Tibial nerve (tissue), 4 donors: ENCODE data around the gene OCA2. TPM values are rescaled to one million over a fixed set of nuclear protein-coding genes. Genes with fewer than 3 reads are reported as not detected.

Source experiments
- DNase-seq, 2 donors: peaks; one replicate each; pipeline ENCODE4 v3.0.0-alpha.2; 2019; ENCODE audit warnings: low spot score in 2 of 2
- H3K27ac ChIP-seq, 4 donors: fragments of 200-600 bp; sonication (generic) in 3 of 4; one replicate each; pipeline ENCODE4 v1.5.1; 2017 to 2019; ENCODE audit warnings: mild to moderate bottlenecking in 1 of 4
- H3K27me3 ChIP-seq, 2 donors: fragments of 200-600 bp; sonication (generic) in 1 of 2; one replicate each; pipeline versions ENCODE4 v1.5.1 to v1.6.0; 2017 to 2019
- H3K36me3 ChIP-seq, 3 donors: fragments of 200-600 bp; sonication (generic); one replicate each; pipeline ENCODE4 v1.5.1; 2018 to 2019
- H3K4me1 ChIP-seq, 4 donors: fragments of 200-600 bp; sonication (generic) in 3 of 4; one replicate each; pipeline ENCODE4 v1.5.1; 2017 to 2019
- H3K4me3 ChIP-seq, 4 donors: fragments of 200-600 bp; sonication (generic) in 3 of 4; one replicate each; pipeline ENCODE4 v1.5.1; 2017 to 2019; ENCODE audit warnings: mild to moderate bottlenecking in 1 of 4, moderate library complexity in 1 of 4
- H3K9me3 ChIP-seq, 4 donors: fragments of 200-600 bp; sonication (generic) in 3 of 4; one replicate each; pipeline ENCODE4 v1.5.1; 2017 to 2019
- EP300 ChIP-seq, 2 donors: sonication (generic); formaldehyde crosslinking; IDR thresholded peaks; one replicate each; pipeline ENCODE4 v1.6.1; 2017; ENCODE audit warnings: antibody characterized with exemption in 2 of 2, mild to moderate bottlenecking in 1 of 2
- POLR2A ChIP-seq, 2 donors: fragments of 450-650 bp; IDR thresholded peaks; one replicate each; pipeline ENCODE4 v1.6.1; 2017; ENCODE audit warnings: antibody characterized with exemption in 2 of 2, mild to moderate bottlenecking in 2 of 2, moderate library complexity in 2 of 2
- WGBS, 2 donors: methylation state at CpG; one replicate each; pipeline ENCODE4 v1.1.5; 2018; 5-methylcytosine and 5-hydroxymethylcytosine counted together
- total RNA-seq, 4 donors: library from RNA; depleted of rRNA; stranded (reverse); fragments of >200 nt; gene quantifications; one replicate each; pipeline ENCODE4 v1.1.0, GENCODE V29; 2016
- TF ChIP-seq, protein P1 (sequence below), 5 experiments: fragments of 200-600 bp in 3 of 5; fragments of 450-650 bp in 2 of 5; sonication (generic) in 3 of 5; IDR thresholded peaks; one replicate each; pipeline ENCODE4 v1.5.1; 2016 to 2019; ENCODE audit warnings: antibody characterized with exemption in 5 of 5, mild to moderate bottlenecking in 3 of 5, moderate library complexity in 2 of 5

OCA2 gene
- total RNA-seq, 4 donors from 2014 or later = 2.7 to 19.7 (median 6.5) TPM; not detected in 1

DNA sequence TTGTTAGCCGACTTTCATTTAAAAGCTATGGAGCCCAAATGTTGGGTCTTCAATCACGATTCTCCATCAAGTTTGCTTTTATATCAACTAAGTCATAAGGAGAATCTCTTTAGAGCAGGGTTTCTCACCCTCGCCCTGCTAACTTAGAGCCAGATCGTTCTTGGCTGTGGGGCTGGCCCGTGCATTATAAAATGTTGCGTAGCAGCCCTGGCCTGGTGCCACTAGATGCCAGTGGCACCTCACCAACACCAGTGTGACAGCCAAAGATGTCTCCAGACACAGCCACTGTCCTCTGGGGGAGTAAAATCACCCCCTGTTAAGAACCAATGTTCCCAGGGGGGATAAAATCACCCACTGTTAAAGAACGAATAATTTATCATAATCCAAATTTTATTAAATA, 226.1 kb downstream of the OCA2 start:
- 90 to 91% methylated on average over 7 of the region's 7 CpGs for WGBS, 2 donors
- TF ChIP-seq, protein P1, sequence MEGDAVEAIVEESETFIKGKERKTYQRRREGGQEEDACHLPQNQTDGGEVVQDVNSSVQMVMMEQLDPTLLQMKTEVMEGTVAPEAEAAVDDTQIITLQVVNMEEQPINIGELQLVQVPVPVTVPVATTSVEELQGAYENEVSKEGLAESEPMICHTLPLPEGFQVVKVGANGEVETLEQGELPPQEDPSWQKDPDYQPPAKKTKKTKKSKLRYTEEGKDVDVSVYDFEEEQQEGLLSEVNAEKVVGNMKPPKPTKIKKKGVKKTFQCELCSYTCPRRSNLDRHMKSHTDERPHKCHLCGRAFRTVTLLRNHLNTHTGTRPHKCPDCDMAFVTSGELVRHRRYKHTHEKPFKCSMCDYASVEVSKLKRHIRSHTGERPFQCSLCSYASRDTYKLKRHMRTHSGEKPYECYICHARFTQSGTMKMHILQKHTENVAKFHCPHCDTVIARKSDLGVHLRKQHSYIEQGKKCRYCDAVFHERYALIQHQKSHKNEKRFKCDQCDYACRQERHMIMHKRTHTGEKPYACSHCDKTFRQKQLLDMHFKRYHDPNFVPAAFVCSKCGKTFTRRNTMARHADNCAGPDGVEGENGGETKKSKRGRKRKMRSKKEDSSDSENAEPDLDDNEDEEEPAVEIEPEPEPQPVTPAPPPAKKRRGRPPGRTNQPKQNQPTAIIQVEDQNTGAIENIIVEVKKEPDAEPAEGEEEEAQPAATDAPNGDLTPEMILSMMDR (IDR thresholded peaks at IDR 0.05) = no peak
- TF ChIP-seq POLR2A (IDR thresholded peaks at IDR 0.05) = no peak
- no peak for TF ChIP-seq EP300 (IDR thresholded peaks at IDR 0.05)
- DNase-seq = no peak
- H3K36me3 ChIP-seq = no peaks in the 10 kb centered on the region
- H3K27ac ChIP-seq = no peak overlapping the region
- peaks cover 0 to 8% (median 0%) of the 10 kb centered on the region in 4 donors for H3K4me1 ChIP-seq
- H3K4me3 ChIP-seq = no peak overlapping the region
- H3K27me3 ChIP-seq = no peaks in the 10 kb centered on the region
- no peaks in the 10 kb centered on the region for H3K9me3 ChIP-seq

DNA sequence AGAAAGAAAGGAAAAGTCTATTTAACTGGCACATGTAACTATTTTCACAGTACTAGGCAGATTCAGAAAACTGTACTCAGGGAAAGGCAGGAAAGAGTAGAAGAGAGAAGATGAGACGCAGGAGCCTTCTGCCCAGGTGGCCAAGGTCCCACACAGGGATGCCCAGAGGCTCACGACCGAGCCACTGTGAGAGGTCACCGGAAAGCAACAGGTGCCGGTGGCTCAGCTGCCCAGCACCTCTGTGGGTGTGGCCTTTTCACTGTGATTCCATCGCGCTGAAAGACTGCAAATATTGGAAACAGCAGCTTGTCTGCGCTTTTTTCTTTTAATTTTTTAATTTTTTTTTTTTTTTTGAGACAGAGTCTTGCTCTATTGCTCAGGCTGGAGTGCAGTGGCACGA, 226.8 kb downstream of the OCA2 start:
- no peak overlapping the region for H3K27ac ChIP-seq
- no peak for TF ChIP-seq POLR2A (IDR thresholded peaks at IDR 0.05)
- TF ChIP-seq EP300 (IDR thresholded peaks at IDR 0.05) = no peak
- TF ChIP-seq, protein P1 (IDR thresholded peaks at IDR 0.05) = no peak
- H3K27me3 ChIP-seq = no peaks in the 10 kb centered on the region
- H3K4me1 ChIP-seq = peaks cover 0 to 8% (median 0%) of the 10 kb centered on the region in 4 donors
- no peaks in the 10 kb centered on the region for H3K9me3 ChIP-seq
- no peak overlapping the region for H3K4me3 ChIP-seq
- H3K36me3 ChIP-seq = no peaks in the 10 kb centered on the region
- no peak for DNase-seq
- WGBS, 2 donors = 86 to 90% methylated on average over 9 of the region's 9 CpGs

DNA sequence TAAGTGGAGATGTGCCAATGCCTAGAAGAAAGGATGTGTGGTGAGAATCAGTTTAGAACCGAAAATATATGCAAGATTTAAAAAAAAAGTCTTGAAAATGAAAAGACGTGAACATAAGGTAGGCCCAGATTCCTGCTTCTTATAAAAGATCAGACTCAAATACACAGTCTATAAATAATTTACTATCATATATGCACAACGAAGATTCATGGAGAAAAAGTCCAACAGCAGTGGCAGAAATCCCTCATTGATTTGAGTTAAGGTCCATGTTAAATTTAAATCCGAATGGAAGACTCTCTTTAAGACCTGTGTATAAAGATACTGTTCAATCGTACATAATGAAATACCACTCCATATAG, 227.2 kb downstream of the OCA2 start:
- no peak for TF ChIP-seq EP300 (IDR thresholded peaks at IDR 0.05)
- TF ChIP-seq, protein P1 (IDR thresholded peaks at IDR 0.05) = no peak
- TF ChIP-seq POLR2A (IDR thresholded peaks at IDR 0.05) = no peak
- Histone ChIP-seq H3K4me1 (peaks cover 0 to 8% (median 0%) of the 10 kb centered on the region in 4 donors), H3K36me3 (no peaks in the 10 kb centered on the region), H3K27ac (no peak overlapping the region), H3K27me3 (no peaks in the 10 kb centered on the region), H3K9me3 (no peaks in the 10 kb centered on the region), H3K4me3 (no peak overlapping the region)
- DNase-seq = no peak
- WGBS, 2 donors = 87 to 91% methylated on average over 5 of the region's 5 CpGs

DNA sequence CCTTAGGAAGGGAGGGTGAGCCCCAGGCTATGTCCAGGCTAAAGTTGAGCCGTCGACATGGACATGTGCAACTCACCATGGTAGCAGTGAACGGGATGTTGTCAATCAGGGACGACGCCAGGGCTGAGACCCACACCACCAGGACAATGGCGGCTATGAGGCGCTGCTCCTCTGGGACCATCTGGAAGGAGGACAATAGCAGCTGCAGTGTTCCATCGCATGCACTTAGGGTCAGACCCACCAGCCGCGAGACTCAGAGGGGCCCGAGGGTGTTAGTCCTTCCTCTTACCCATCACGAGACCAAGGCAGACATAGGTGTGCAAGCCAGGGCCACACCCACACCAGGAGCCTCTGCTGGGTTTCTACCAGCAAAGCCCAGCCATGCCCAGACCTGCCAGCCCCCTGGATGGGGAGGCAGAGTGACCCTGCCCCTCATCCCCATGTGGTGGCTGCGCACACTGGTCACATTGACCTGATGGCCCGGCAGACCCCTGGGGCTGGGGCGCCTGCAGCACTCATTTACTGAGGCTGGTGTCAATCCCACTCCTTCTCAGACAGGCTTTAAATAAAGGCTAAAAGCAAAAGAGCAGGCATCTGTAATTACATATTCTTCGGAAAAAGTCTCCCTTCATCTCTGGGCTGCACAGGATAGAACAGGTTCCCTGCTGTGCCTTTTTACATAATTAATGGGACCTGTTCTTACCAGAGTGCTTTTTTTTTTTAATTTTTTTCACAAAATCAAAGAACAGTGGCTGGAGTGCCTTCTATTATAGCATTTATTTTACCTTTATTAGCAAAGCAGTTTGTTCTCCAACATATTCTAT, 227.8 kb downstream of the OCA2 start:
- Histone ChIP-seq H3K27me3 (no peaks in the 10 kb centered on the region), H3K4me1 (peaks cover 0 to 8% (median 0%) of the 10 kb centered on the region in 4 donors), H3K4me3 (no peak overlapping the region), H3K27ac (no peak overlapping the region), H3K9me3 (no peaks in the 10 kb centered on the region), H3K36me3 (no peaks in the 10 kb centered on the region)
- WGBS, 2 donors = 79 to 81% methylated on average over 12 to 16 of the region's 16 CpGs
- DNase-seq = no peak
- TF ChIP-seq, protein P1 (IDR thresholded peaks at IDR 0.05) = no peak
- TF ChIP-seq EP300 (IDR thresholded peaks at IDR 0.05) (no peak), POLR2A (IDR thresholded peaks at IDR 0.05) (no peak)

- Histone ChIP-seq H3K4me3 (no peak overlapping the region), H3K27ac (no peak overlapping the region), H3K27me3 (no peaks in the 10 kb centered on the region), H3K9me3 (no peaks in the 10 kb centered on the region), H3K4me1 (peaks cover 0 to 8% (median 0%) of the 10 kb centered on the region in 4 donors), H3K36me3 (no peaks in the 10 kb centered on the region)
- 62 to 77% methylated on average over 4 to 6 of the region's 6 CpGs for WGBS, 2 donors
- TF ChIP-seq POLR2A (IDR thresholded peaks at IDR 0.05) (no peak), EP300 (IDR thresholded peaks at IDR 0.05) (no peak)
- TF ChIP-seq, protein P1 (IDR thresholded peaks at IDR 0.05) = no peak
- no peak for DNase-seq
Observed at GRCh38 chr15:27870320-27870719, 228.8 kb downstream of the OCA2 start.
